Measurements from ENCODE around the gene TIMM44.

GRCh38 chr19:7973883-7974282 is 30.4 kb upstream of the TIMM44 start:
- TF ChIP-seq CTCF (conservative IDR thresholded peaks at IDR 0.05; ENCODE audit: low read length) (no peak), EZH2phosphoT487 (IDR thresholded peaks at IDR 0.05; ENCODE audit: borderline replicate concordance, low read depth, low read length) (no peak)

All from OCI-LY7 (cell line).